HG03060 (cell line): ENCODE data around the gene LRRC74A.

ENCODE experiments used
- ATAC-seq: cut with Tn5 transposase; IDR thresholded peaks from one replicate; pipeline ENCODE4 v1.9.1; 2021; ENCODE audit warnings: low read depth, moderate number of reproducible peaks; ENCODE audit not compliant: unreplicated experiment

LRRC74A gene

GRCh38 chr14:76826122-76826521, at the start of gene LRRC74A:
Gene LRRC74A (plus strand): TSS chr14:76826408. CDS start chr14:76826698, 290 bp downstream.
- ATAC-seq: no peak

DNA sequence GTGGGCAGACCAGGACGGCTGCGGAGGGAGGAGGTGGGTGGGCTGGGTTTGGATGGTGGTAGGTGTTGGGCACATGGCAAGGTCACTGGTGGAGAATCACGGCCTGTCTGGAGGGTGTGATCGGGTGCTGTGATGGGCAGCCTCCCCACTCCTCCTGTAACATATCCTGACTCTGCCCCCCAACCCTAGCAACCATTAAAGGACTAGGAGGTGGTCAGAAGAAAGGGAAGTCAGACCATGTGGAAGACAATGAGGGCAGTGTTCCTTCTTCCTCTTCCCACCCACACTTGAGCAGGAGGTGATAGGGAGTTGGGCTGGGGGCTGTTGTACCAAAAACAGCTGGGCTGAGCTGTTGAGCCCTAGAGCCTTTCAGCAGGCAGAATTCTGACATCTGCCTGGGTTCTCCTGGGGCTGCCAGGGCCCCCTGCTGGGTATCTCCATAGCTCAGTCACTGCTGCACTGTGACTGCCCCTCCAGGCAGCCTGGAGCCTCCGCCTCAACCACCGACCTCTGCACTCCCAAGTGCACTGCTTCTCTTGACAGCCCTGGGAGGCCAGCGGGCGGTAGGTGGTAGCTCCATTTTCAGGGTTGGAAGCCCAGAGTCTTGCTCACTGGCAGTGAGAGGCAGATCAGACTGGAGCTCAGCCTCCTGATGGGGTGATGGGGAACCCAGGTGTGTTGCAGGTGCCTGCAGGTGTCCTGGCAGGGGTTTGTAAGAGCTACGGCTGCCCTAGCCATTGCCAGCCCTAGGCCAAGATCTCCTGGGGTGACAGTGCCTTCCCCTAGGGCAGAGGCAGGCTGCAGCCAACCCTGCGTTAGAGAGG, 49.6 kb upstream of the LRRC74A start:
- no peak for ATAC-seq

GRCh38 chr14:76777721-76778120, 48.5 kb upstream of the LRRC74A start:
- ATAC-seq: no peak

DNA sequence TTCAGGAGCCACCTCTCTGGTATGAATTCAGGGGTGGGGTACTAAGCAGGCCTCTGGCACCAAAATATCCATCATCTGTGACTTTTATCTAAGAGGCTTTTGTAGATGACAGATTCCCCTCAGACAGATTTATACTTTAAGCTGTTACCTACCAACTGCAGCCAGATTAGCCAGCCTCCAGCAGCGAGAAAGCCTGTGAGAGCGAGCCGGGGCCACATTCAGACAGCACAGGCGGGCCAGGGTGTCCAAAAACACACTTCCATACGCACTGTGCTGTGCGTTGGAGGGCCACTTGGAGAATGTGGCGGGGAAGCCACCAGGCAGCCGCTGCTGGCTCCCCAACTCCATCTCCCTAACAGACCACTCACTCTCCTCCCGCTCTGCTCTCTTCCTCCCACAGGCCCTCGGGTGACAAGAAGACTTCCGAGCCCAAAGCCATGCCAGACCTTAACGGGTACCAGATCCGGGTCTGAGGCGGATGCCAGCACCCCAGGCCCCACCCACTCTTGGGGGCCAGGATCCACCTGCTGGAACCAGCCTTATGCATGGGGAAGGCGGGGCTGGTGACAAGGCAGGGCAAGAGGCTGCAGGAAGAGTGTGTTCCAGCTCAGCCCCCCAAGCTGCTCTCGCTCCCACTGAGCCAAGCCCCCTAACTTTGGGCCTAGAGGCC, 47.5 kb upstream of the LRRC74A start:
- no peak for ATAC-seq

DNA sequence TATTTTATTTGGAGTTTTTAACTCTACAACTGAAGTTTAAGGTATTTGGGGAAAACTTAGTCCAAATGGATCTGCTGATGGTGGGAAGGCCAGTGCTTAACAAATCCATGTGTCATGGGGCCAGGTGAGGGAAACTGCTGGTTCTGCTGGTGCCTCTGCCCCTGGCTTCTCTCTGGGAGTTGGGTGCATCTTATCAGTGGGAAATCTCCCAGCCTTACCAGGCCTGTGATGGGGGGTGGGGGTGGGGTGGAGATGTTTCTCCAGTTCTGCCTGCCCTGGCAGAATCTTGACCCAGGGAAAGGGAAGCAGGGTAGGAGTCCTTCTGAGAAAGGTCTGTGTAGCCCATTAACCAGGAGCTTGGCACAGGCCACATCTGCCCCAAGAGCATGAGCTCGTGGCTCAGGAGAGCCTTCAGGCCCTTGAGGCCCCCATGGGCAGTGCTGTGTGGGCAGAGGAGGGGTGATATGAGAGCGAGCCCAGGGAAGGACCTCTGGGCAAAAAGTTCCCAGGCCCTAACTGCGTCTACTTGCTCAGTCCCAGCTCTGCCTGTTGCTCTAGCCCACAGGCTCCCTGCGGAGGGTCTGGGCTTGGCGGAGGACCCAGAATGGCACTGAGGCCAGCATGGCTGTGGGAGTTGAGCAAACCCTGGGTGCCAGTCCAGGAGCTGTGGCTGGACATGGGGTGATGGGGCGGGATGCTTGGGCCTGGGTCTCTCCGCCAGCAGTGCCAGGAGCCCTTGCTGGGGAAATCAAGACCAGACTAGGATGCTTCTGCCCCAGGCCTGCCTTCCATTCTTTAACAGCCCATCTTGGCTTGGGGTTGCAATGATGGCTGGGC, 46.8 kb upstream of the LRRC74A start:
- ATAC-seq: no peak

GRCh38 chr14:76780058-76780345, 46.2 kb upstream of the LRRC74A start:
- ATAC-seq: no peak

DNA sequence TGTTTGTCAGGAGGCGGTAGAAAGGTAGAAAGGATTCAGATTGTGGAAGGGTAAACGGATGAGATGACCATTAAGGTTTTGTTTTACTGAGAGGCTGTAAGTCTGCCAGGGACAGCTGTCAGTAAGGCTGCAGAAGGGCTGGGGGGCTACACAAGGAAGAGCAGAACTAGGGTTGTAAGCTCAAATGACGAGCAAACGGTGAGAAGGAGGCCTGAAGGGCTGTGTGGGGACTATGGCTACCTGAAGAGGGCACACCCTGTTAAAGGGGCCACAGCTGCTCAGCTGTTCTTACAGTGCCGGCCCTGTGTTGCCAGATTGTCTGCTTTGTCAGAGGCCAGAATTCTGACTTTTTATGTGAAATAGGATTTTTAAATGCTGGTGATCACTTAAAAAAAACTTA, 45.8 kb upstream of the LRRC74A start:
- no peak for ATAC-seq

DNA sequence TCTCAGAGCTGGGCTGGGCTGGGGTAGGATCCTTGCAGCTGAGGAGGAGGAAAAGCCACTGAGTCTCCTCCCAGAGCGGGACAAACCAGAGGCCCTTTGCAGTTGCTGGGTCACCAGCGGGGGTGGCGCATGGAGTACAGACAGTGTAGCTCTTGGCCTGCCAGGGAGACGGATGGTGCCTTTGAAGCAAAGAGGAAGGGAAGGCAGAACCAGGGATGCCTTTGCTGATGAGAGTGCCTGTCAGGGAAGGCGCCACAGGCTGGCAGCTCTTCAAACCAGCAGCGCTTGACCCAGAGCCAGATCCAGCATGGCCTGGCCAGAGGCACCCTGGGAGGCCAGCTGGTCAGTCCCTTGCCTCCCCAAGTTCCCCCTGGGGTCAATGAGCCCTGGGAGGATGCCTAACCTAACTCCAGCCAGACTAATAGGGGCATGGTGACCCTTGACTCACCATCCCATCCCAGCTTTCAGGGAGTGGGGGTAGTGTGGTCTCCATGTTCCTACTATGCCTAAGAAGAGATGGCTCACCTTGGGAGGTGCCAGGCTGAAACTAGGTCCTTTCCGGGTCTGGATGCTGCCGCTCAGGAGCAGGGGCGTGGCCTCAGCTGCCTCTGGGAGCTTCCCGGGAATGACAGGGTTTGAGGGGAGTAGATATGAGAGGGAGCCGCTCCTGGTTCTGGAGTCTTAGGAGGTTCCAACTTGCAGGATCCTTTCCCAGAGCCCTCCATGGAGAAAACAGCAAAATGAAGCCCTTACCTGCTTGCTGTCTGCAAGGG, 45.1 kb upstream of the LRRC74A start:
- no peak for ATAC-seq

DNA sequence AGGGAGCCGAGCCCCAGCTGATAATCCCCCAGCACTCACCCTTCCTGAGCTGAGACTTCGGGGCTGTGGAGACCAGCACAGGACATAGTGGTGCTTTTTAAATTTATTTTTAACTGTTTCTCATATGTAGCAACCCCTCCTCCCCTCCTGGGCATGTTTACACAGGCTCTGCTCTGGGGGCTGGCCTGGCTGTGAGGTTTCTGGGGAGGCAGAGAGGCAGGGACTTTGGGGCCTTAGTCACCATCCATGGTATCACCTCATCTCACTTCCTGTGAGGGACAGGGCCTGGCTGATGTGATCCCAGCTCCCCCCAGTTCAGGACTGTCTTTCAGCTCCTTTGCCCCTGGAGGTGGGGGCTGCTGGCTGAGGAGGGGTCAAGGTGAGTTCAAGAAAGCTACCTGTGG, 44.6 kb upstream of the LRRC74A start:
- no peak for ATAC-seq

- no peak for ATAC-seq
Measured at GRCh38 chr14:76782115-76782884, 43.9 kb upstream of the LRRC74A start.

- ATAC-seq: no peak
Measured at GRCh38 chr14:76782885-76783566, 43.2 kb upstream of the LRRC74A start.

DNA sequence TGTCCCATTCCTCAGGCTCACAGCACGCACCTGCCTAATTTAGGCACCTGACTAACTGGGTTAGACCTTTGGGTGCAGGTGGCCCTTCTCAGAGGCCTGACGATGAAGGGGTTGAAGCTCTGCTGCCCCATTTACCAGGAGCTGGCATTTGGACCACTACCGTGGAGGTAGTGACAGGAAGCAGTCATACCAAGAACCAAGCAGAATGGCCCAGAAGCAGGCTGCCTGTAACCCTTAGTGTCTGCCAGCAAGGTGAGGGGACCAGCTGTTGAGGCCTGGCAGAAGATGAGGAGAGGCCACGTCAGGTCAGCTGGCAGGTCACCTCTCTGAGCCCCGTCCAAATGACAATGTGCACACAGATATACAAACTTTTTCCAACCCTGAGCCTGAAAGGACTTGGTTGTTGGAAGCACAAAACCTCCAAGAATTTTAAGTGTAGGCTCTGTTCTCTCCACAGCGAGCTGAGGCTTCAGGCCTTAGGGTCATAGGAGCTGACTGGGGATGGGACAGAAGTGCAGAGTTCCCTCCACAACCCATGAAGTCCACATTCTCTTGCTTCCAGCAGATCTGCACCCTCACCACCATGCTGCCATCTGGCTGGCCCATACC, 41.8 kb upstream of the LRRC74A start:
- no peak for ATAC-seq

DNA sequence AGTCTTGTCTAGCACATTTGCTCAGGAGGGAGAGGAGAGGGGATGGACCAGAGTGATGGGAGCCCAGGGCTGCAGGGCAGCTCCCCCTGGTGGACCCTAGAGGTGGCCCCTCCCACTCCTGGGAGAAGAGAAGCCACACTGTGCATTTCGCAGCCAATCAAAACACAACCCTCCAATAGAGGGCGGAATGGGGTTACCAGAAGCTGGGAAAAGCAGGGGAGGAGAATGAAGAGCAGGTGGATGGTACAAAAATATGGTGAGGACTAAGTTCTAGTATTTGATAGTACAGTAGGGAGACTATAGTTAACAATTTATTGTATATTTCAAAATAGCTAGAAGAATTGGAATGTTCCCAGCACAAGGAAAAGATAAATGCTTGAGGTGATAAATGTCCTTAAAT, 41.3 kb upstream of the LRRC74A start:
- no peak for ATAC-seq

- no peak for ATAC-seq
Measured at GRCh38 chr14:76786601-76787000, 39.6 kb upstream of the LRRC74A start.

GRCh38 chr14:76792422-76792821, 33.8 kb upstream of the LRRC74A start:
- ATAC-seq: no peak

DNA sequence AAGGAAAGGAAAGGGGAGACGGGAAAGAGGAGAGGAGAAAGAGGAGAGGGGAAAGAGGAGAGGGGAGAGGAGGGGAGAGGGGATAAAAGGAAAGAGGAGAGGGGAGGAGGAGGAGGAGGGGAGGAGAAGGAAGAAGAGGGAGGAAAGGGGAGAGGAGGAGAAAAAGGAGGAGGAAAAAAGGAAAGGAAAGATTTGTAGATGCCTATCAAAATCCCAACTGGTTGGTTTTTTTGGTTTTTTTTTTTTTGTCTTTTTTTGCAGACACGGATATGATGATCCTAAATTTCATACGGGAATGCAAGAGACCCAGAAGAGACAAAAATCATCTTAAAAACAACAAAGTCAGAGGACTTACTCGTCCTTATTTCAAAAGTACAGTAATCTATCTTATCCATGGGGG, 32.9 kb upstream of the LRRC74A start:
- ATAC-seq: no peak

DNA sequence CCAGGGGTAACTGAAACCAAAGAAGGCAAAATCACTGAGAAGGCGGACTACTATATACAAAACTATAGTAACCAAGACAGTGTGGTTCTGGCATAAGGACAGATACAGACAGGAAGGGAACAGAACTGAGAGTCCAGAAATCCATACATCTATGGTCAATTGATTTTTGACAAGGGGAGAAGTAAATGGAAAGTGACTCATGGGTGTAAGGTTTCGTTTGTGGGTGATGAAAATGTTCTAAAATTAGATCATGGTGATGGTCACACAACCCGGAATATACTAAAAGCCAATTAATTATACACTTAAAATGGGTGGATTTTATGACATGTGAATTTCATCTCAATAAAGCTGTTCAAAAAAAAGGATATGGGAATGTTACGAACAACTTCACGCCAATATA, 32.3 kb upstream of the LRRC74A start:
- no peak for ATAC-seq

- ATAC-seq: no peak
Measured at GRCh38 chr14:76806446-76806845, 19.8 kb upstream of the LRRC74A start.

DNA sequence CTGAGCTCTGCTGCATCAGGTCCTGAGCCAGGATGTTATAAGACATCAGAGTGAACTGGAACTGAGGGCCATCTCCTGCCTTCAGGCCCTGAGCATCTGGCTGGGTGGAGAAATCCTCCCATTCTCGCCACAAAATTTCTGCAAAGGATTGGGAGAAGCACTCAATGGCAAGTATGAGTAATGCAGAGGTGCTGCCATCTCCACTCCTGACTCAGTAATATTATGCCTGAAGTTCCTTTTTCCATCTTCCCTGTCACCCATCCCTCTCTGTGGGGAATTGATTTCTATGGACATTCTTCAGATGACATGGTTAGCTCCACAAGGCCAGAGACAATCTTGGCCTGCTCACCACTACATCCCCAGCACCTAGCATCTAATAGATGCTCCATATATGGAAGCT, 18.2 kb upstream of the LRRC74A start:
- ATAC-seq: no peak
